Measurements from ENCODE around the gene CLSTN1. TPM values are rescaled to one million over a fixed set of nuclear protein-coding genes. Genes with fewer than 3 reads are reported as not detected.

CLSTN1 gene
- total and polyA plus RNA-seq, 2 of the 8 experiments (the other 6 are each of a cell fraction or from before 2014, with no cell fraction given) = 34.2 to 97.4 TPM

DNA sequence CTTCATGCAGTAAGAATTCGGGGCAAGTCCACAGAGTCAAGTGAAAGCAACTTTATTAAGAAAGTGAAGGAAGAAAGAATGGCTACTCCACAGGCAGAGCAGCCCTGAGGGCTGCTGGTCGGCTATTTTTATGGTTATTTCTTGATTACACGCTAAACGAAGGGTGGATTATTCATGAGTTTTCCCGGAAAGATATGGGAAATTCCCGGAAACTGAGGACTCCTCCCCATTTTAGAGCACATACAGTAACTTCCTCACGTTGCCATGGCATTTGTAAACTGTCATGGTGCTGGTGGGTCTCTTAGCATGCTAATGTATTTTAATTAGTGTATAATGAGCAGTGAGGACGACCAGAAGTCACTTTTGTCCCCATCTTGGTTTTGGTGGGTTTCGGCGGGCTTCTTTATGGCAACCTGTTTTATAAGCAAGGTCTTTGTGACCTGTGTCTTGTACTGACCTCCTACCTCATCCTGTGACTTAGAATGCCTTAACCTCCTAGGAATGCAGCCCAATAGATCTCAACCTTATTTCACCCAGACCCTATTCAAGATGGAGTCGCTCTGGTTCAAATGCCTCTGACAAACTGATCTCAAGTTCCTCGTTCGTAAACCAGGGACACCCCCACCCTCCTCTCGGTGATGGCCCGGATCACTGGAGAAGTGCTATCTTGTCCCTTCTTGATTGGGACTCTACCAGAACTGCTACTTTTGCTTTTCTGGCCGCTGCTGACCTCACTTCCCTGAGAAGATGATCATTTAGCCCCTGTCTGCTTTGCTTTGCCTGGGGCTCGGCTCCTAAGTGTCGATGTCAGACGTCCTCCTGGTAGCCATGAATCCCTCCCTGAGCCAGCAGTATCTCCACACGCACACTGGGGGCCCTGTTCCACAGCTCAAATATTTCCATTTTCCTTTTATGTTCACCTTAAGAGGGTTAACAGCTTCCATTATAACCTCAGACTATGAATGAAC, 48.8 kb downstream of the CLSTN1 start:
- no peak overlapping the region; the same call in 1 of the 2 replicates for H2BK5ac ChIP-seq (ENCODE audit: low read depth, low read length)
- FAIRE-seq (no peak), DNase-seq (ENCODE audit: low read depth in 1 of 2, low spot score in 2 of 2) (no peak)
- POLR2A ChIA-PET (ENCODE audit: partially characterized antibody) = interaction anchor here (0.6 to 1.4 kb wide), 2 partner anchors 19 to 76 kb away, joined by 3 read pairs; no protein-coding TSS in a partner anchor
- H2BK120ac ChIP-seq (replicated peaks; ENCODE audit: low read depth, low read length) = no peak overlapping the region
- peaks cover 4 to 47% of the 10 kb centered on the region in 2 experiments for H3K79me2 ChIP-seq (ENCODE audit: control insufficient read depth in 1 of 2, insufficient read depth in 2 of 2, low read length in 2 of 2)
- H3K9ac ChIP-seq (replicated peaks in 1 of 4; ENCODE audit: extremely low read depth in 1 of 4, low read depth in 3 of 4, low read length in 3 of 4) = no peak overlapping the region
- H2BK12ac ChIP-seq (ENCODE audit: low read depth, low read length) = no peak overlapping the region
- no peak overlapping the region for H3K23ac ChIP-seq (ENCODE audit: insufficient read length)
- H3K4me2 ChIP-seq (ENCODE audit: insufficient read depth in 1 of 2, low read depth in 2 of 2, low read length in 2 of 2) = no peak overlapping the region
- peaks cover 7% of the 10 kb centered on the region for H3K79me1 ChIP-seq (ENCODE audit: low read depth, low read length)
- no peak overlapping the region for H2BK20ac ChIP-seq (ENCODE audit: low read length)
- no peak overlapping the region for H2AK5ac ChIP-seq (ENCODE audit: low read depth, low read length)
- peaks cover 0 to 3% of the 10 kb centered on the region in 2 experiments for H4K20me1 ChIP-seq (replicated peaks in 1 of 2; ENCODE audit: control insufficient read depth in 1 of 2, insufficient read depth in 2 of 2, low read length in 2 of 2)
- H3K56ac ChIP-seq (replicated peaks; ENCODE audit: insufficient read length, low read depth, low read length) = no peak overlapping the region
- peaks cover 2 to 11% (median 8%) of the 10 kb centered on the region in 4 experiments; a peak in 4 of 8 replicates for H3K36me3 ChIP-seq (ENCODE audit: control insufficient read depth in 2 of 4, insufficient read depth in 4 of 4, low read length in 3 of 4)
- H3K27ac ChIP-seq (ENCODE audit: low read depth, low read length) = no peak overlapping the region
- no peak overlapping the region for H2BK15ac ChIP-seq (ENCODE audit: low read length)
- no peak overlapping the region for H4K8ac ChIP-seq (ENCODE audit: extremely low read depth, insufficient read depth, low read length)
- H3K4me1 ChIP-seq (replicated peaks in 1 of 4; ENCODE audit: control insufficient read depth in 3 of 4, insufficient read depth in 4 of 4, low read length in 3 of 4) = 0 out of 7 replicates have a peak, but pooled peaks cover 0 to 5% (median 0%) of the 10 kb centered on the region in 4 experiments
- WGBS, 2 experiments (ENCODE audit: extremely low coverage in 1 of 2, insufficient coverage in 1 of 2, insufficient read length in 1 of 2, insufficient replicate concordance in 2 of 2, low coverage in 1 of 2, low lambda C conversion rate in 2 of 2, missing lambda C conversion rate in 1 of 2) = 90% methylated on average over 20 of the region's 20 CpGs; no CpG with 5 or more reads in 1 of the 2 experiments
- no peak overlapping the region for H2AFZ ChIP-seq (ENCODE audit: low read length)
- H3K4ac ChIP-seq (replicated peaks; ENCODE audit: insufficient read length, low read depth, low read length) = no peak overlapping the region
- CTCF ChIA-PET (ENCODE audit: partially characterized antibody) = interaction anchor here (0.6 to 1.5 kb wide), 4 partner anchors 11 to 175 kb away, joined by 3 to 5 read pairs (median 3); no protein-coding TSS in a partner anchor
- H4K5ac ChIP-seq (ENCODE audit: insufficient read length, low read depth, low read length) = no peak overlapping the region
- TF ChIP-seq USF2 (IDR thresholded peaks at IDR 0.05; ENCODE audit: low read length) = no peak
- TF ChIP-seq RFX5 (IDR thresholded peaks at IDR 0.05; ENCODE audit: borderline replicate concordance, low read depth, low read length) = no peak
- peak in 1 of 3 experiments; percentile 7; a peak in 1 of 4 replicates for TF ChIP-seq CTCF (IDR thresholded peaks at IDR 0.05; ENCODE audit: control extremely low read depth in 1 of 3, insufficient read depth in 1 of 3, low read depth in 1 of 3, low read length in 3 of 3)
- H3K27me3 ChIP-seq (replicated peaks in 1 of 4; ENCODE audit: control insufficient read depth in 3 of 4, extremely low read depth in 1 of 4, insufficient read depth in 3 of 4, low read length in 3 of 4) = no peaks in the 10 kb centered on the region
- H4K91ac ChIP-seq (replicated peaks; ENCODE audit: insufficient read length, low read length) = no peak overlapping the region
- H3K4me3 ChIP-seq (ENCODE audit: extremely low read depth in 1 of 4, insufficient read depth in 2 of 4, low read depth in 3 of 4, low read length in 4 of 4) = no peak overlapping the region
- H3K18ac ChIP-seq (ENCODE audit: extremely low read depth, low read length) = no peak overlapping the region
- H3K9me3 ChIP-seq (ENCODE audit: insufficient read depth in 2 of 2, low read depth in 1 of 2, low read length in 1 of 2) = no peaks in the 10 kb centered on the region
- H3K14ac ChIP-seq (ENCODE audit: insufficient read length) = no peak overlapping the region
- no peaks in the 10 kb centered on the region for H3K23me2 ChIP-seq (ENCODE audit: low read depth, low read length)

Measured in H1 (cell line).